ENCODE measurements around the gene HSDL1.

HSDL1 gene

GRCh38 chr16:84175350-84176081 is 30.5 kb upstream of the HSDL1 start:
- DNase-seq: no peak

GRCh38 chr16:84174396-84174795 is 29.4 kb upstream of the HSDL1 start:
- DNase-seq: no peak

GRCh38 chr16:84169765-84170310 is 24.9 kb upstream of the HSDL1 start:
- DNase-seq: no peak

GRCh38 chr16:84166796-84167695 is 22.1 kb upstream of the HSDL1 start:
- DNase-seq: no peak

GRCh38 chr16:84165746-84166145 is 20.8 kb upstream of the HSDL1 start:
- DNase-seq: no peak

GRCh38 chr16:84161801-84162200 is 16.8 kb upstream of the HSDL1 start:
- DNase-seq: no peak

- no peak for DNase-seq
These were observed 16.1 kb upstream of the HSDL1 start for GRCh38 chr16:84161037-84161436.

GRCh38 chr16:84159800-84160199 is 14.8 kb upstream of the HSDL1 start:
- no peak for DNase-seq

- no peak for DNase-seq
These were observed 14.0 kb upstream of the HSDL1 start for GRCh38 chr16:84159007-84159406.

- DNase-seq: no peak
These were observed 11.4 kb upstream of the HSDL1 start for GRCh38 chr16:84156342-84156784.

- DNase-seq: no peak
These were observed 10.8 kb upstream of the HSDL1 start for GRCh38 chr16:84155771-84156170.

GRCh38 chr16:84155226-84155625 is 10.2 kb upstream of the HSDL1 start:
- DNase-seq: no peak

GRCh38 chr16:84153660-84154214 is 8.8 kb upstream of the HSDL1 start:
- DNase-seq: no peak

GRCh38 chr16:84150926-84151325 is 5.9 kb upstream of the HSDL1 start:
- DNase-seq: no peak

GRCh38 chr16:84144209-84144858 is 643 bp downstream of the HSDL1 start:
- DNase-seq: peak; percentile 42

- no peak for DNase-seq
These were observed 1.2 kb downstream of the HSDL1 start for GRCh38 chr16:84143784-84144199.

GRCh38 chr16:84143081-84143480 is 1.9 kb downstream of the HSDL1 start:
- DNase-seq: no peak

- DNase-seq: no peak
These were observed 3.8 kb downstream of the HSDL1 start for GRCh38 chr16:84141143-84141670.

- DNase-seq: no peak
These were observed 5.2 kb downstream of the HSDL1 start for GRCh38 chr16:84139628-84140258.

GRCh38 chr16:84138824-84139627 is 6.0 kb downstream of the HSDL1 start:
- peak; percentile 45 for DNase-seq

- no peak for DNase-seq
These were observed 6.5 kb downstream of the HSDL1 start for GRCh38 chr16:84138500-84138823.
